Measurements from ENCODE around the gene PSMB2.
A peak's percentile ranks its signal among the peaks of the same experiment; 100 is the strongest.

Gene PSMB2

DNA sequence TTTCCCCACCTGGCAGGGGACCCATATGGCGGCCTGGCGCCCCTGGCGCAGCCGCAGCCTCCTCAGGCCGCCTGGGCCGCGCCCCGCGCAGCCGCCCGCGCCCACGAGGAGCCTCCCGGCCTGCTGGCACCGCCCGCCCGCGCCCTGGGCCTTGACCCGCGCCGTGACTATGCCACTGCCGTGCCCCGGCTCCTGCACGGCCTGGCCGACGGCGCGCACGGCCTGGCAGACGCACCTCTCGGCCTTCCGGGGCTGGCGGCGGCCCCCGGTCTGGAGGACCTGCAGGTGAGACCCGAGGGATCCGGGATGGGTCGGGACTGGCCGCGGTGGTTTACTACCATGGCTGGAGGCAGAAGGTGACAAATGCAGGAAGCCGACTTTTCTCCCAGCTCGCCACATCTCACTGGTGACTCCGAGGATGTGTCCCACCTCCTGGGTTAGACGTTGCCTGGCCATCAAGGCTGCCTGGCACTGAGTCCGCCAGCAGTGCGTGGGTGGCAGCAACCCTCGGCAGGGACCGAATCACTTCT, 67.1 kb downstream of the PSMB2 start:
- no peak for DNase-seq

DNA sequence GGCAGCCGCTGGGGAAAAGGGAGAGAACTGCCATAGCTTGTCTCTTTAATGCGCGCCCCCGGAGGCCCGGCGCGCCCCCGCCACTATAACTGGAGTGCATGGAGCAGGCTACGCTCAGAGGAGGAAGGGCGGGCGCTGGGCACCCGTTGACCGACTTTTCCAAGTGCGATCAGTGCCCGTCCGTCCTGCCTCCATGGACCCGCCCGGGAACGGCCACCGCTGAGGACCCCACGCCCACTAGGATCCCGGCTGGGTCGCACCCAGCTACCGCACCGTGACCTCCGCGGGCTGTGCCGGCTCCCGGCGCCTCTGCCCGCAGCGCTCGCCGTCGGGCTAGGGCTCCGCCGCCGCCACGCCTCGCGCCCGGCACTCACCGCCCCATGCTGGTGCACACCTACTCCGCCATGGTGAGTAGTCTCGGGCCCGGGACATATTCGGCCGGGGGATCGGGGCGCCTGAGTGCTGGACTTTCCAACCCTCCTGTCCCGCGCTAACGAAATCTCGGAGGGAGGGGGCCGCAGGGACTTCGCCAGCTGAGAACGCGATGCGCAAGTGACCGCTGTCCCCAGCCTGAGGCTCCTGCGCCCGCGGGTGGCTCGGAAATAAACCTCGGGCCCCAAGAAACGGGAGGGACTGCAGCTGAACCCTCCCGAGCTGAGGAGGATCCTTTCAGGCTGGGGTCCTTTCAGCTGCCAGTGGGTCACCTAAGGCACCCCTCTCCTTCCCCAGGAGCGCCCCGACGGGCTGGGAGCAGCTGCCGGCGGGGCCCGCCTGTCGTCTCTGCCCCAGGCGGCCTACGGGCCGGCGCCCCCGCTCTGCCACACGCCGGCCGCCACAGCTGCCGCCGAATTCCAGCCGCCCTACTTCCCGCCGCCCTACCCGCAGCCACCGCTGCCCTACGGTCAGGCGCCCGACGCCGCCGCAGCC, 67.9 kb downstream of the PSMB2 start, which contains the start of gene TFAP2E:
TFAP2E (plus strand) TSS at position 117 of the 927 bp plus-strand sequence; CDS start at position 381, 264 bp downstream.
- peak in 44 of 58 donors; percentile 8 to 79 (median 30) for DNase-seq

DNA sequence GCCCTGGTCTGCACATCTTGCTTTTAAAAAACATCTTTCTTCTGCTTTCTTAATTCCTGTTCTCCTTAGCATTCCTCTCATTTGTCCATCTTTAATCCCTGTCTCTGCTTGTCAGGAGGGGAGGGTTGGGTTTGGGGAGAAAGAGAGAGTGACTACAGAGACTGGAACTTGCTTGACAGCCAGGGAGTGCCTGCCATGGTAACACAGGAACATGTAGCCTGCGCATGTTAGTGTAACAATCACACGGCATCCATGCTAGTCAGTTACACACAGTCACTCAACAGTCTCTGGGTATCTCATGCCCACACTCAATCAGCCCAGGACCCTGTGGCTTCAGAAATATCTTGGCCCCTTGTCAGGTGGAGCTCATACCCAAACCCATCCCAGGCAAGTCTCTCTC, 69.0 kb downstream of the PSMB2 start:
- no peak for DNase-seq

- no peak for DNase-seq
Observed at GRCh38 chr1:35571263-35571662, 70.1 kb downstream of the PSMB2 start.

- no peak for DNase-seq
Observed at GRCh38 chr1:35570589-35571137, 70.7 kb downstream of the PSMB2 start.

- no peak for DNase-seq
Observed at GRCh38 chr1:35569936-35570335, 71.4 kb downstream of the PSMB2 start.

GRCh38 chr1:35568975-35569395, 72.3 kb downstream of the PSMB2 start:
- DNase-seq = peak in 52 of 58 donors; percentile 19 to 76 (median 46)

DNA sequence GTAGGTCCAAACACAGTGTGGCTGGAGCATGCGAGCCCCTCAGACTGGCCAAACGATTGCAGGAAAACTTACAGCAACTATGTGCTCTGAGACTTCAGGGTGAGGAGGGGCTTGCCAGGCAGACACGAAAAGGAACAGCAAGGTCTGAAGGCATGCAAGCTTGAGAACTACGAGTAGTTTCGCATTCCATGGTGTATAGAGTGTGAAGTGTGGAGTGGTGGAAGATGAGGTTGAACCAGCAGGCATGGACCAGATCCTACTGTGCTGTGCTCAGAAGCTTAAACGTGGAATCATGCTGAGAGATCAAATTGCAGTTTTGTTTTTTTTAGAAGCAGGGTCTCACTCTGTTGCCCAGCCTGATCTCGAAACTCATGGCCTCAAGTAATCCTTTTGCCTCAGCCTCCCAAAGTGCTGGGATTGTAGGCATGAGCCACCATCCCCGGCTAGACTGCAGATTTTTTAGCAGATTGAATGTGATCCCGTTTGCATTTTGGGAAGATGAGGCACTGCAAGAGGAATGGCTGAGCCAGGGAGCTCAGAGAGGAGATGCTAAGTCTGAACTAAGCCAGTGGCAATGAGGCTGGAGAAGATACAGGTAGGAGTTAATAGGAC, 73.3 kb downstream of the PSMB2 start:
- DNase-seq = no peak

- no peak for DNase-seq
Observed at GRCh38 chr1:35565742-35566133, 75.6 kb downstream of the PSMB2 start.

DNA sequence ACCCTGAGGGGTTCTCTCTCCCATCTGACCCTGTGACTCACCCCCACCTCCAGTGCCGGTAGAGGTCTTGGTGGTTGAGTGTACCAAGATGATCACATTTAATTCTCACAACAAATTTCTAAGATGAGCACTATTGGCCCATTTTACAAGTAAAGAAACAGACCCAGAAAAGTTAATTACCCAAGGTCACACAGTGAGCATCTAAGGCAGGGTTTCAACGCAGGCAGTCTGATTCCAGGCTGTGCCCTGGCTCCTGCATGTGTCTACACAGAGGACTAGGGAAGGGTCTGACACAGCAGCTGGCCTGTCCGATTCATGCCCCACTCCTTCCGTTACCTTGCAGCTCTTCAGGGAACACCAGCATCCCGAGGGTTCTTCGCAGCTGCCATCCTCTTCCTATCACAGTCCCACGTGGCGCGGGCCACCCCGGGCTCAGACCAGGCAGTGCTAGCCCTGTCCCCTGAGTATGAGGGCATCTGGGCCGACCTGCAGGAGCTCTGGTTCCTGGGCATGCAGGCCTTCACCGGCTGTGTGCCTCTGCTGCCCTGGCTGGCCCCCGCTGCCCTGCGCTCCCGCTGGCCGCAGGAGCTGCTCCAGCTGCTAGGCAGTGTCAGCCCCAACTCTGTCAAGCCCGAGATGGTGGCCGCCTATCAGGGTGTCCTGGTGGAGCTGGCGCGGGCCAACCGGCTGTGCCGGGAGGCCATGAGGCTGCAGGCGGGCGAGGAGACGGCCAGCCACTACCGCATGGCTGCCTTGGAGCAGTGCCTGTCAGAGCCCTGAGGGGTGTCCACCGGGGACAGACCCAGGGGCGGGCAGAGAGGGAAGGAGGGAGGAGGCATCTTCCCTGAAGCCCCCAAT, 76.2 kb downstream of the PSMB2 start:
- no peak for DNase-seq

GRCh38 chr1:35564037-35564883, 77.1 kb downstream of the PSMB2 start:
- peak in 46 of 58 donors; percentile 9 to 86 (median 42) for DNase-seq

- no peak for DNase-seq
Observed at GRCh38 chr1:35563166-35563565, 78.2 kb downstream of the PSMB2 start.

DNA sequence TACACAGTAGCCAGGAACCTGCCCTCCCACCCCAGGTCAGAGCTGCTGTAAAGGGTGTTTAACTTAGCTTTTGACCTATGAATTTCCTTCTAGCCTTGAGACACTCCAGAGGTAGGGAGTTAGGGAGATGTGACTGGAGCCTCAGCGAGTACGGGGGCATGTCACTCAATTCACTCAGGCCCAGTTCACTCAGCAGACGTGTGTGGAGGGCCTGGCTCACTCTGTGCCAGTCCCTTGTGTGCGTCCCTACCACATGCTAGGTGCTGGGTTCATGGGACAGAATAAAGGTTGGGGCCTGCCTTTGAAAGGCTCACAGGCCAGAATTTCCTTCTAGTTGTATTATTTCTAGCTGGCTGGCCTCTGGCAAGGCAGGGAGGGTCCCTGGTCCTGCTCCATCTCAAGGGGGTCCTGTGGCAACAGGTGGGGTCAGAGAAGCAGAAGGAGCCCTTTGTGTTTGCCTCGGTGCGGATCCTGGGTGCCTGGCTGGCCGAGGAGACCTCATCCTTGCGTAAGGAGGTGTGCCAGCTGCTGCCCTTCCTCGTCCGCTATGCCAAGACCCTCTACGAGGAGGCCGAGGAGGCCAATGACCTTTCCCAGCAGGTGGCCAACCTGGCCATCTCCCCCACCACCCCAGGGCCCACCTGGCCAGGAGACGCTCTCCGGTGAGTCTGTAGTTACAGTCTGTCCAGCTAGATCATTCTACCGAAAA, 79.2 kb downstream of the PSMB2 start:
- DNase-seq = no peak

GRCh38 chr1:35561297-35561971, 79.9 kb downstream of the PSMB2 start:
- peak in 12 of 58 donors; percentile 21 to 77 (median 42) for DNase-seq

GRCh38 chr1:35560256-35561225, 80.8 kb downstream of the PSMB2 start:
- peak in 55 of 58 donors; percentile 35 to 91 (median 77) for DNase-seq

DNA sequence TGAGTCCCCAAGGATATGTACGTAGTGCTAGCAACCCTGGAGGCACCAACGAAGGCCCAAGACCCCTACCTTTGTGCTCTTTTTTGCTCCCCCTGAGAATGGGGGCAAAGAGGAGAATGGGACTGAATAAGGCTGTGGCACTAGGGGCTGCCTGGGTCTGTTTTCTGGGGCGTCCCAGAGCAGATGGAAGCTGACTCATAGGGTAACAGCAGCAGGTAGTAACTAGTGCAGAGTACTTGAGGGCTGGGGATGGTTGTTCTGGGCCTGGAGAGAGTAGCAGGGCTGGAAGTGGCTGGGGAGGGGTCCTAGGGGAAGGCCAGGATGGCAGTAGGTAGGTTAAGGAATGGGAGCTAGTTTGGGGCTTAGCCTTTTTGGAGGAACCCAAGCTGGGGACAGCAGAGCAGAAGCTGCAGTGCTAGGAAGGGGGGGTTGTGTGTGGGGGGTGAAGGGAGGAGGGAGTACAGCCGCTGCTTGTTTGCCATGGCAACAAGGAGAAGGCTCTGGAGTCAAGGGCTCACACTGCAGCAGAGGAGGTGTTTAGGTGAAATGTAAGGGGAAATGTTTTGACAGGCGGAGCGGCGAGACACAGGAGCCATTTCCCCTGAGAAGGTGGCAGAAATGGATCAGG, 81.9 kb downstream of the PSMB2 start:
- peak in 11 of 58 donors; percentile 23 to 56 (median 34) for DNase-seq
